22Rv1 (cell line): Measurements from ENCODE around the gene TRIL.

Experiments
- ZFX ChIP-seq: fragments of 450-650 bp; IDR thresholded peaks from 2 replicates; pipeline ENCODE4 v1.6.1; 2017; ENCODE audit warnings: antibody characterized with exemption, borderline replicate concordance
- TF ChIP-seq, protein P1 (sequence below): fragments of 450-650 bp; IDR thresholded peaks from 2 replicates; pipeline ENCODE4 v1.5.1; 2017; ENCODE audit warnings: mild to moderate bottlenecking

DNA sequence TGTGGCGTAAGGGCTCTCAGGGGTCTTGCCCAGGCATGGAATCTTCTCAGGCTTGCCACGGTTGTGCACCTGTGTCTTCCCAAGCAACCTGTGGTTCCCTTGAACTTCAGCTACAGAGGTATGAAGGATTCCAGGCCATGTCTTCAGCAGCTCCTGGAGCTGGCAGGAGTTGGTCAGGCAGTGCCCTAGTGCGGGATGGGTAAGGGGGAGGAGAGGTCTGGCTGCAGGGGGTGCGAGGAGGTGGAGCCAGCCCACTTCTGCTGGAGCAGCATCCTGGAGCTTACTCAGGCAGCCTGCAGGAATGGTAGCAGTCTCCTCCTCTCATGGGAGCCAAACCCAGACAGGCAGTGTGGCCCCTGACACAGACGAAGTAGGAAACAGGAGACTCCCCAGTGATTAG is 3.8 kb upstream of the TRIL start:
- TF ChIP-seq, protein P1, sequence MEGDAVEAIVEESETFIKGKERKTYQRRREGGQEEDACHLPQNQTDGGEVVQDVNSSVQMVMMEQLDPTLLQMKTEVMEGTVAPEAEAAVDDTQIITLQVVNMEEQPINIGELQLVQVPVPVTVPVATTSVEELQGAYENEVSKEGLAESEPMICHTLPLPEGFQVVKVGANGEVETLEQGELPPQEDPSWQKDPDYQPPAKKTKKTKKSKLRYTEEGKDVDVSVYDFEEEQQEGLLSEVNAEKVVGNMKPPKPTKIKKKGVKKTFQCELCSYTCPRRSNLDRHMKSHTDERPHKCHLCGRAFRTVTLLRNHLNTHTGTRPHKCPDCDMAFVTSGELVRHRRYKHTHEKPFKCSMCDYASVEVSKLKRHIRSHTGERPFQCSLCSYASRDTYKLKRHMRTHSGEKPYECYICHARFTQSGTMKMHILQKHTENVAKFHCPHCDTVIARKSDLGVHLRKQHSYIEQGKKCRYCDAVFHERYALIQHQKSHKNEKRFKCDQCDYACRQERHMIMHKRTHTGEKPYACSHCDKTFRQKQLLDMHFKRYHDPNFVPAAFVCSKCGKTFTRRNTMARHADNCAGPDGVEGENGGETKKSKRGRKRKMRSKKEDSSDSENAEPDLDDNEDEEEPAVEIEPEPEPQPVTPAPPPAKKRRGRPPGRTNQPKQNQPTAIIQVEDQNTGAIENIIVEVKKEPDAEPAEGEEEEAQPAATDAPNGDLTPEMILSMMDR, result no peak
- TF ChIP-seq ZFX, result no peak
